Mucosa of stomach (tissue), 1 donor: Measurements from ENCODE around the gene IFIT2.

ENCODE experiments used
- H3K27me3 ChIP-seq: one replicate; pipeline ENCODE4 v1.7.0; 2013; ENCODE audit warnings: mild to moderate bottlenecking, low read length; ENCODE audit not compliant: control insufficient read depth, insufficient read depth
- H3K36me3 ChIP-seq: one replicate; pipeline ENCODE4 v1.7.0; 2013; ENCODE audit warnings: low read length; ENCODE audit not compliant: control insufficient read depth, insufficient read depth
- H3K4me1 ChIP-seq: one replicate; pipeline ENCODE4 v1.7.0; 2013; ENCODE audit warnings: mild to moderate bottlenecking, low read length; ENCODE audit not compliant: control insufficient read depth, insufficient read depth
- H3K4me3 ChIP-seq: one replicate; pipeline ENCODE4 v1.7.0; 2013; ENCODE audit warnings: low read length
- H3K9ac ChIP-seq: one replicate; pipeline ENCODE4 v1.7.0; 2013; ENCODE audit warnings: mild to moderate bottlenecking, low read length, moderate library complexity
- H3K9me3 ChIP-seq: one replicate; pipeline ENCODE4 v1.7.0; 2013; ENCODE audit warnings: mild to moderate bottlenecking, low read length, moderate library complexity; ENCODE audit not compliant: control insufficient read depth
- donor health status: Pancreatic carcinoma.

IFIT2 gene

DNA sequence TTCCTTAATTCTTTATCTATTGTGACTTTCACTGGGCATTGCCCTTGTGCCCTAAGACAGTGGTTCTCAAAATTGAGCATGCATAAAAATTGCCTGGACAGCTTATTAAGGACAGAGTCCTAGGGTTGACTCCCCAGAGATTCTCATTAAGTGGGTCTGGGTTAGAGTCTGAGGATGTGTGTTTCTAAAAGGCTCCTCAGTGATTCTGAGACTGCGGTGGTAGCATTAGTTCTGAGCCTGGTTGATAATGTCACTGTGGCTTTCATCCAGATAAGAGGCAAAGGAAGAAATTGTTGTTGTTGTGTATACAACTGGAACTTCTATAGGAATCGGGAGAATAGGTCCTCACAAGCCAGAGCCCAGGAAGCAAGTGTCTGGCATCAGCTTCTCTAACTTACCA, 1.3 kb downstream of the IFIT2 start:
- no peaks in the 10 kb centered on the region for H3K36me3 ChIP-seq
- H3K4me3 ChIP-seq = no peak overlapping the region
- H3K4me1 ChIP-seq = peaks cover 20% of the 10 kb centered on the region
- H3K9me3 ChIP-seq = no peaks in the 10 kb centered on the region
- H3K9ac ChIP-seq = peak overlapping the region; percentile 75
- no peaks in the 10 kb centered on the region for H3K27me3 ChIP-seq

DNA sequence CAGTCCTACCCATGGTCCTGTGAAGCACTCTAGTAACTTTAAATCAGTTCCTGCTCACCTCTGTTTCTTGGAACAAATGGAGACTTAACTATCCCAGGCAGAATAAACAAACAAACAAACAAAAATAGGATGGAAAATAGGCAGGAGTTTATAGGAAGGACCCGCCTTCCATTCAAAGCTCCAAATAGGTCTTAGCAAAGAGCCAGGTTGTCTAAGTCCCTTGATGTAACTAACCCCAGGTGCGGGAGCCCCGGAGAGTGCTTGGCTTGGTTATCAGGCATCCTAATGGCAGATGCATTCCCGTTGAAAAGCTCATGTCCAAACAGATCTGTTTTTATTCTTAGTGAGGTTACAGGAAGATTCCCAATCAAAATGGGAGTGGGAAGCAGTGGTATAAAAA, 2.2 kb downstream of the IFIT2 start:
- no peak overlapping the region for H3K9ac ChIP-seq
- no peaks in the 10 kb centered on the region for H3K36me3 ChIP-seq
- no peaks in the 10 kb centered on the region for H3K27me3 ChIP-seq
- no peak overlapping the region for H3K4me3 ChIP-seq
- H3K4me1 ChIP-seq = peaks cover 20% of the 10 kb centered on the region
- H3K9me3 ChIP-seq = no peaks in the 10 kb centered on the region

DNA sequence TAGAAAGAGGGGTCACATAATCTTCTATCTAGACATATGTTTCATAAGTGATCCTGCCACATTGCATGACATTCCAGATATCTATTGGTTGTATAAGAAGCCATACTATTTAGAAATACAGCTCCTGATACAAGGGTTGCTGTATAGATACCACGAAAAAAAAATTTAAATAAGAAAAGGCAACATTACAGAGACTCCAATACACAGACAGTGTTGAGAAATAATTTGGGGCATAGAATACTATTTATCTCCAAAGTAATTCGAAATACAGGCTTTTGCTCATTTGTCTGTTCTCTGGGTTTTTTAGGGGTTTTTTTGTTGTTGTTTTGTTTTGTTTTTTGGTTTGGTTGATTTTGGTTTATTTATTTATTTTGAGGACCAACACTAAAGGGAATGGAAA, 2.6 kb downstream of the IFIT2 start:
- no peaks in the 10 kb centered on the region for H3K36me3 ChIP-seq
- H3K9ac ChIP-seq = no peak overlapping the region
- no peak overlapping the region for H3K4me3 ChIP-seq
- H3K9me3 ChIP-seq = no peaks in the 10 kb centered on the region
- peaks cover 20% of the 10 kb centered on the region for H3K4me1 ChIP-seq
- no peaks in the 10 kb centered on the region for H3K27me3 ChIP-seq

DNA sequence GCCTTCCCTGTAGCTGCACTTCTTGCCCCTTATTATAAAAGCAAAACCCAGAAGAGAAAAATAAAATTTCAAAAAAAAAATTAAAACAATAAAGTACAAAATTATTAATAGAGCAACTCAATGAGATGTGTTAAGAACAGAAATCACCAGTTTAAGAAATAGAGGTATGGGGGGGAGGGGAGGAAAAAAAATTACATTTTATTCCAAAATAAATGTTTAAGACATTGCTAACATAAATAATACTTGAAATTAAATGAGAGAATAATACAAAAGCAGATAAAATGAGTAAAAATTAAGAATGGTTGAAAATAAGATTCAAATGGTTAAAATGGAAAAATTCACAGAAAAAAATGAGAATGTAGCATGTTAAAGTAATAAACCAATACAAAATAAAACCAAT, 3.1 kb downstream of the IFIT2 start:
- Histone ChIP-seq H3K27me3 (no peaks in the 10 kb centered on the region), H3K9ac (no peak overlapping the region), H3K4me3 (no peak overlapping the region), H3K36me3 (no peaks in the 10 kb centered on the region), H3K4me1 (peaks cover 20% of the 10 kb centered on the region), H3K9me3 (no peaks in the 10 kb centered on the region)

DNA sequence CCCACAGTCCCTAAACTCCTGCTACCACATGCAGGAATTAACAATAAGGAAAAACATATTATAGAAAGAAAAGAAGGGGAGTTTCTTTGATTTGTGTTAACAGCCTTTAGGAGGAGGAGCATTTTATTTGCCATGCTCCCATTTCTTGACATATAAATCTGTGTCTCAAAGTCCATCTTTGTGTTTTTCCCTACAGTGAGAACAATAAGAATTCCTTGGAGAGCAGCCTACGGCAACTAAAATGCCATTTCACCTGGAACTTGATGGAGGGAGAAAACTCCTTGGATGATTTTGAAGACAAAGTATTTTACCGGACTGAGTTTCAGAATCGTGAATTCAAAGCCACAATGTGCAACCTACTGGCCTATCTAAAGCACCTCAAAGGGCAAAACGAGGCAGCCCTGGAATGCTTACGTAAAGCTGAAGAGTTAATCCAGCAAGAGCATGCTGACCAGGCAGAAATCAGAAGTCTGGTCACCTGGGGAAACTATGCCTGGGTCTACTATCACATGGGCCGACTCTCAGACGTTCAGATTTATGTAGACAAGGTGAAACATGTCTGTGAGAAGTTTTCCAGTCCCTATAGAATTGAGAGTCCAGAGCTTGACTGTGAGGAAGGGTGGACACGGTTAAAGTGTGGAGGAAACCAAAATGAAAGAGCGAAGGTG, 4.1 kb downstream of the IFIT2 start:
- Histone ChIP-seq H3K4me3 (no peak overlapping the region), H3K4me1 (peaks cover 20% of the 10 kb centered on the region), H3K27me3 (no peaks in the 10 kb centered on the region), H3K36me3 (no peaks in the 10 kb centered on the region), H3K9ac (no peak overlapping the region), H3K9me3 (no peaks in the 10 kb centered on the region)

DNA sequence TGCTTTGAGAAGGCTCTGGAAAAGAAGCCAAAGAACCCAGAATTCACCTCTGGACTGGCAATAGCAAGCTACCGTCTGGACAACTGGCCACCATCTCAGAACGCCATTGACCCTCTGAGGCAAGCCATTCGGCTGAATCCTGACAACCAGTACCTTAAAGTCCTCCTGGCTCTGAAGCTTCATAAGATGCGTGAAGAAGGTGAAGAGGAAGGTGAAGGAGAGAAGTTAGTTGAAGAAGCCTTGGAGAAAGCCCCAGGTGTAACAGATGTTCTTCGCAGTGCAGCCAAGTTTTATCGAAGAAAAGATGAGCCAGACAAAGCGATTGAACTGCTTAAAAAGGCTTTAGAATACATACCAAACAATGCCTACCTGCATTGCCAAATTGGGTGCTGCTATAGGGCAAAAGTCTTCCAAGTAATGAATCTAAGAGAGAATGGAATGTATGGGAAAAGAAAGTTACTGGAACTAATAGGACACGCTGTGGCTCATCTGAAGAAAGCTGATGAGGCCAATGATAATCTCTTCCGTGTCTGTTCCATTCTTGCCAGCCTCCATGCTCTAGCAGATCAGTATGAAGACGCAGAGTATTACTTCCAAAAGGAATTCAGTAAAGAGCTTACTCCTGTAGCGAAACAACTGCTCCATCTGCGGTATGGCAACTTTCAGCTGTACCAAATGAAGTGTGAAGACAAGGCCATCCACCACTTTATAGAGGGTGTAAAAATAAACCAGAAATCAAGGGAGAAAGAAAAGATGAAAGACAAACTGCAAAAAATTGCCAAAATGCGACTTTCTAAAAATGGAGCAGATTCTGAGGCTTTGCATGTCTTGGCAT, 4.8 kb downstream of the IFIT2 start:
- Histone ChIP-seq H3K4me3 (no peak overlapping the region), H3K27me3 (no peaks in the 10 kb centered on the region), H3K36me3 (no peaks in the 10 kb centered on the region), H3K9ac (no peak overlapping the region), H3K4me1 (peaks cover 15% of the 10 kb centered on the region), H3K9me3 (no peaks in the 10 kb centered on the region)

DNA sequence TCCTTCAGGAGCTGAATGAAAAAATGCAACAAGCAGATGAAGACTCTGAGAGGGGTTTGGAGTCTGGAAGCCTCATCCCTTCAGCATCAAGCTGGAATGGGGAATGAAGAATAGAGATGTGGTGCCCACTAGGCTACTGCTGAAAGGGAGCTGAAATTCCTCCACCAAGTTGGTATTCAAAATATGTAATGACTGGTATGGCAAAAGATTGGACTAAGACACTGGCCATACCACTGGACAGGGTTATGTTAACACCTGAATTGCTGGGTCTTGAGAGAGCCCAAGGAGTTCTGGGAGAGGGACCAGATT, 5.4 kb downstream of the IFIT2 start:
- no peak overlapping the region for H3K9ac ChIP-seq
- H3K27me3 ChIP-seq = no peaks in the 10 kb centered on the region
- no peak overlapping the region for H3K4me3 ChIP-seq
- H3K4me1 ChIP-seq = peaks cover 15% of the 10 kb centered on the region
- no peaks in the 10 kb centered on the region for H3K9me3 ChIP-seq
- no peaks in the 10 kb centered on the region for H3K36me3 ChIP-seq

DNA sequence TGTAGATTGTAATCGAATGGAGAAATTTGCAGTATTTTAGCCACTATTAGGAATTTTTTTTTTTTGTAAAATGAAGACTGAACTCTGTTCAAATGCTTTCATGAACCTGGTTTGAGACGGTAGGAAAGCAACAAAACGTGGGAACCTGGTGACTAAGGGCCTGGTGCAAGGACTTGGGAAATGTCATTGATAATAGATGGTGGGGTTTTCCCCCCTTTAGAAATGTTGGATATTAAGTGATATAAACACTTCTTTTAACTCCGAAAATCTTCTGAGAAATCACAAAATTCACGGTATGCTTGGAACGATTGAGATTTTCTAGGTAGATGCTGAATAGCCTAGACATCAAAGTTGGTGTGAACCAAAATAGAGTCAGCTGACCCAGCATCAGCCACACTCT, 6.4 kb downstream of the IFIT2 start:
- Histone ChIP-seq H3K27me3 (no peaks in the 10 kb centered on the region), H3K4me1 (peaks cover 9% of the 10 kb centered on the region), H3K9me3 (no peaks in the 10 kb centered on the region), H3K9ac (no peak overlapping the region), H3K36me3 (no peaks in the 10 kb centered on the region), H3K4me3 (no peak overlapping the region)

DNA sequence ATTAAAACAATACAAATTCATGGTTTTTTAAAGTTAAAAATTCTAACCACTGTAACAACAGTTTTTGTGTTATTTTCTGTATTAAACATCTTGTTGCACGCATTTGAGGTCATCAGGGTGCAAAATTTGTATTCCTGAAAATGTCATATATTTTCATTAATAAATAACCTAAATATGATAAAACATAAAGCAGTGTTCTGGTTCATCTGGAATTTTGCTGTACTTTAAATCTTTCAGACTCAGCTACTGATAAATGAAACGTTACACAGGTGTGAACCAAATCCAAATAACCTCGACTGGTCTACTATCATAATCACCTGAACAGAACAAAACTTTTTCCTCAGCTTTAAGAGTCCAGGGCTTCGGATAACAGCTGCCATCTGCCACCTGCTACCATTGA, 6.9 kb downstream of the IFIT2 start:
- peaks cover 5% of the 10 kb centered on the region for H3K4me1 ChIP-seq
- no peak overlapping the region for H3K4me3 ChIP-seq
- H3K36me3 ChIP-seq = no peaks in the 10 kb centered on the region
- H3K9me3 ChIP-seq = no peaks in the 10 kb centered on the region
- H3K27me3 ChIP-seq = no peaks in the 10 kb centered on the region
- H3K9ac ChIP-seq = no peak overlapping the region

DNA sequence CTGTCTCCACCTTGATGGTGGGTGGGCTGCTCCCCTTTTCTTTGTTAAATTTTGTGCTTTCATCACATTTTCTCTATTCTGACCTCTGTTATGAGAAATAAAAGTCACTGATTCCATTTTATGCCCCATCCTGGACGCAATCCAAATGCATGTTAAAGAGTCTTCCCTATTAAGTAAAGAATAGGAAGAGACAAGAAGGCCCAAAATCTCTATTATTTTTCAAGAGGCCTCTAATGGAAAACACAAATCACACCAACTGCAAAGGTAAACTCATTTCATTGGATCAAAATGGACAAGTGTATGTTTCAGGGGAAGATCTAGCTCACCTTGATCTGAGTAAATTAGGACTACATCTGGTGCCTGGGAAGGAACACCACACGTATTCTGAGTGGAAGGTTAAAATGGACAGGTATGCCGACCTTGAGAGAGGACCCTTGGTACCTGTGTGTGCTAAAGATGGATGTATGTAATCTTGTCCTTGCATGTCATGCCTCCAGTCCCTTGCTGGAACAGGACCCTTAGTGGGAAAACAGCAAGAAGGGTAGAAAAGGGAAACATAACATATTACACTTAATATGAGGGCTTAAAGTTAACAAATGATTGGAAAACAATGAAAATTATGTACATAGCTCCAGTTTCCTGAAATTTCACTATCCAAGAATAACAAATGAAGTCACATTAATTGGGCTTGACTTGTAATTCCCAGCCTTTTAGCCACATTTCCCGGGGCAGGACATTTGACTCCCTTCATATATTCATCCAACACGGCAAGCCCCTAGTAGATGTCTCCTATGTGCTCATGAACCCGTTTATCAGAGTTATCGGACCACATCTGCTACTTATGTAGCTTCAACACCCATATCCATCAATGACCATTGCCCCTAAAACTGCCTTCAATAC, 7.6 kb downstream of the IFIT2 start:
- Histone ChIP-seq H3K36me3 (no peaks in the 10 kb centered on the region), H3K9me3 (no peaks in the 10 kb centered on the region), H3K27me3 (no peaks in the 10 kb centered on the region), H3K9ac (no peak overlapping the region), H3K4me3 (no peak overlapping the region), H3K4me1 (no peaks in the 10 kb centered on the region)

DNA sequence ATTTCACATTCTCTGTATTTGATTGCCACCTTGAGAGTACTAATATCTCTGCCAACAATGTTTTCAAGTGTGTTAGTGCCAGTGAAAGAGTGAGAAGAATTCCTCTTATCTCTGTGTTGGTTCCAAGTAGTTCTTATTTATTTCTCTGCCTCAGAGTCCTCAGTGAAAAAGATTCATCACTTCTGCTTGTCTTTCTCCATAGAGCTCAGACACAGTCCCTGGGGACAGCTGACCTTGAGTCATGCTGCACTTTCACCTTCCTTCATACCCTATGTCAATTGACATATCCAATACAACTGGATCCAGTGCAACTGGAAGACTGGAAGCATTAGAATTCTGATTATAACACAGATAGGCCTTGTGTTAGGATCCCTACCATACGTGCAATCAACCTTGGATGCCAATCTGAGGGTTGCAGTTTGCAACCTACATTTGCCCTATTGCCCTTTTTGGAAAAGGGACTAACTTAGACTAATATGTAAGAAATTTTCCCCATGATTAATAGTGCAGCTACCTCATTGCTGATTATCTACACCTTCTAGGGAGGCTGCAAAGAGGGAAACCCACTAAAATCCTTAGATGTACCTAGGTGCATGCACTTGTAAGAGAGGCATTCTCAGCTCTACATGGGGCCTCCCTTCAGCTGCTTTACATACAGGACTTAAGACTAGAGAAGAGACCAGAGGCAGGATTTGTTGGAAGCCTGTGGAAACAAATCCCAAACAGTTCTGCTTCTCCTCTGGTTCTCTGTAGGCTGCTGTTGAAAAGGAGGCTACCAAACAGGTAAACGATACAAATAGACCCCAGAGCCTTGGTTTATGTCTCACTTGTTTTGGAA, 8.4 kb downstream of the IFIT2 start:
- Histone ChIP-seq H3K9me3 (no peaks in the 10 kb centered on the region), H3K36me3 (no peaks in the 10 kb centered on the region), H3K27me3 (no peaks in the 10 kb centered on the region), H3K4me1 (no peaks in the 10 kb centered on the region), H3K9ac (no peak overlapping the region), H3K4me3 (no peak overlapping the region)
